CD14-positive monocyte (primary cell): ENCODE results near the gene LIPN. TPM values are rescaled to one million over a fixed set of nuclear protein-coding genes. Genes with fewer than 3 reads are reported as not detected.

Experiments used
- DNase-seq, 3 donors: peaks; one replicate each; pipeline ENCODE4 v3.0.0-alpha.2; 2011 to 2022
- H2AFZ ChIP-seq: 2 replicates; pipeline ENCODE4 v1.6.0; 2012; ENCODE audit warnings: mild to moderate bottlenecking, low read depth, low read length, inconsistent platforms; ENCODE audit not compliant: insufficient read depth, poor library complexity, severe bottlenecking
- H3K27ac ChIP-seq, 2 donors: 1 replicate in 1 of 2; 2 replicates in 1 of 2; pipeline ENCODE4 v1.5.1; 2012 to 2013; ENCODE audit warnings: low read length in 2 of 2, control low read depth in 1 of 2, inconsistent platforms in 1 of 2, low read depth in 1 of 2, mild to moderate bottlenecking in 1 of 2
- H3K27me3 ChIP-seq, 2 donors: one replicate each; pipeline versions ENCODE4 v1.6.0 to v1.6.1; 2011 to 2013; ENCODE audit warnings: low read length in 2 of 2; ENCODE audit not compliant: control insufficient read depth in 2 of 2, insufficient read depth in 2 of 2
- H3K36me3 ChIP-seq, 2 donors: replicated peaks in 1 of 2; 1 replicate in 1 of 2; 2 replicates in 1 of 2; pipeline versions ENCODE4 v1.5.1 to v1.6.1; 2012 to 2013; ENCODE audit warnings: low read length in 2 of 2, control low read depth in 1 of 2, inconsistent platforms in 1 of 2, mild to moderate bottlenecking in 1 of 2; ENCODE audit not compliant: insufficient read depth in 2 of 2, control insufficient read depth in 1 of 2
- H3K4me1 ChIP-seq, 2 donors: 1 replicate in 1 of 2; 2 replicates in 1 of 2; pipeline versions ENCODE4 v1.5.1 to v1.6.1; 2012 to 2013; ENCODE audit warnings: low read length in 2 of 2, control low read depth in 1 of 2, inconsistent platforms in 1 of 2, mild to moderate bottlenecking in 1 of 2, moderate library complexity in 1 of 2; ENCODE audit not compliant: insufficient read depth in 2 of 2, control insufficient read depth in 1 of 2
- H3K4me2 ChIP-seq: replicated peaks from 2 replicates; pipeline ENCODE3; 2012; ENCODE audit warnings: low read length, moderate library complexity, mild to moderate bottlenecking; ENCODE audit not compliant: poor library complexity, severe bottlenecking; ENCODE audit errors: extremely low read depth
- H3K4me3 ChIP-seq, 3 experiments: fragments of 200-600 bp in 1 of 3; sonication (generic) in 1 of 3; replicated peaks in 1 of 3; 1 replicate in 2 of 3; 2 replicates in 1 of 3; pipeline ENCODE4 v1.5.1; 2011 to 2013; ENCODE audit warnings: low read length in 3 of 3, mild to moderate bottlenecking in 3 of 3, control low read depth in 2 of 3, low read depth in 2 of 3, inconsistent platforms in 1 of 3, moderate library complexity in 1 of 3
- H3K79me2 ChIP-seq: 2 replicates; pipeline ENCODE4 v1.6.0; 2012; ENCODE audit warnings: mild to moderate bottlenecking, control low read depth, inconsistent platforms, low read length, moderate library complexity; ENCODE audit not compliant: insufficient read depth
- H3K9ac ChIP-seq: 2 replicates; pipeline ENCODE4 v1.6.0; 2017; ENCODE audit warnings: low read length, mild to moderate bottlenecking; ENCODE audit not compliant: insufficient read depth, poor library complexity, severe bottlenecking
- H3K9me3 ChIP-seq, 2 donors: replicated peaks in 1 of 2; 1 replicate in 1 of 2; 2 replicates in 1 of 2; pipeline versions ENCODE4 v1.5.1 to v1.6.1; 2012 to 2013; ENCODE audit warnings: low read length in 2 of 2, control low read depth in 1 of 2; ENCODE audit not compliant: control insufficient read depth in 1 of 2, insufficient read depth in 1 of 2
- H4K20me1 ChIP-seq: 2 replicates; pipeline ENCODE4 v1.6.0; 2012; ENCODE audit warnings: mild to moderate bottlenecking, low read length, control low read depth, moderate library complexity; ENCODE audit not compliant: insufficient read depth
- H3K27ac Mint-ChIP-seq, 7 donors: one replicate each; pipeline ENCODE4 v1.8.0; 2020; ENCODE audit warnings: mild to moderate bottlenecking in 7 of 7, mixed read lengths in 7 of 7, moderate library complexity in 6 of 7, inconsistent platforms in 2 of 7
- H3K27me3 Mint-ChIP-seq, 3 donors: one replicate each; pipeline ENCODE4 v1.8.0; 2021 to 2022; ENCODE audit warnings: low read depth in 3 of 3, mild to moderate bottlenecking in 3 of 3, mixed read lengths in 3 of 3, moderate library complexity in 3 of 3, inconsistent platforms in 1 of 3
- H3K36me3 Mint-ChIP-seq, 2 donors: one replicate each; pipeline ENCODE4 v1.8.0; 2020; ENCODE audit warnings: mixed read lengths in 2 of 2, inconsistent platforms in 1 of 2, mild to moderate bottlenecking in 1 of 2
- H3K4me1 Mint-ChIP-seq: one replicate; pipeline ENCODE4 v1.8.0; 2020; ENCODE audit warnings: mild to moderate bottlenecking, mixed read lengths
- H3K4me3 Mint-ChIP-seq, 2 donors: one replicate each; pipeline ENCODE4 v1.8.0; 2020; ENCODE audit warnings: mild to moderate bottlenecking in 2 of 2, mixed read lengths in 2 of 2, moderate library complexity in 1 of 2
- H3K9me3 Mint-ChIP-seq, 7 donors: one replicate each; pipeline ENCODE4 v1.8.0; 2020 to 2022; ENCODE audit warnings: mixed read lengths in 7 of 7, mild to moderate bottlenecking in 6 of 7, moderate library complexity in 6 of 7, inconsistent platforms in 2 of 7
- CTCF ChIP-seq: fragments of 200-600 bp; IDR thresholded peaks from one replicate; pipeline ENCODE4 v1.8.0; 2022; ENCODE audit warnings: antibody characterized with exemption, mild to moderate bottlenecking
- WGBS: methylation state at CpG from one replicate; pipeline ENCODE4 v1.1.5; 2013; ENCODE audit warnings: missing lambda C conversion rate; ENCODE audit not compliant: insufficient coverage; 5-methylcytosine and 5-hydroxymethylcytosine counted together
- intact Hi-C, 2 donors: fragments of 100-400 bp; cut with micrococcal nuclease; formaldehyde crosslinking; loops; one replicate each; pipeline versions ENCODE4 v1.15.0 to v1.15.1; 2023
- polyA plus RNA-seq, 3 donors: library from polyadenylated mRNA; depleted of rRNA in 1 of 3; unstranded in 2 of 3; stranded (reverse) in 1 of 3; fragments of 300-500 nt in 2 of 3; fragments of >200 nt in 1 of 3; fragmentation: Illumina TruSeq in 2 of 3; gene quantifications; 1 replicate in 2 of 3; 2 replicates in 1 of 3; pipeline ENCODE4 v1.2.3, GENCODE V29; 2012 to 2021

The LIPN gene
- polyA plus RNA-seq, 3 donors, result 8.9 to 12.9 (median 10.1) TPM

DNA sequence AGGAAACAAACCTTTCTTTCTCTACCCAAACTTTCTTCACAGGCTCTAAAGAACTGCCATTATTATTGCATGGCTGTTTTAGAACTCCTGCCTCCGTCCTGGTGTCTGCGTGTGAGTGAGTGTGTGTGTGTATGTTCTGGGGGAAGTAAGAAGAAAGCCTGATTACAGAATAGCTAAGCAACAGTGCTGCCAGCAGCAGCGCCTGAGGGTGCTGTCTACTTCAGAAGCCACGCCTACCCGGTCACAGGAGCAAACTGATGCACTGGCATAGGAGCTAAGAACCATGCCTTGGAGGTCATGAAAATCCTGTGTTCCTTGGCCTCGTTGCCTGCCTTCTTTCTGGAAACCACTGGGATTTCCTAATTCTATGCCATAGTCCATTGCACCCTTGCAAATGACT, 28.5 kb upstream of the LIPN start:
- Mint-ChIP-seq H3K27me3 (no peaks in the 10 kb centered on the region), H3K36me3 (no peaks in the 10 kb centered on the region), H3K4me1 (peaks cover 9% of the 10 kb centered on the region), H3K9me3 (peaks cover 0 to 2% (median 0%) of the 10 kb centered on the region in 7 donors), H3K27ac (peak overlapping the region in 3 of 7 donors; percentile 46 to 72 (median 57)), H3K4me3 (peak overlapping the region in 1 of 2 donors; percentile 74)
- intact Hi-C loops, result no loop called here
- Histone ChIP-seq H3K4me1 (peaks cover 2 to 6% of the 10 kb centered on the region in 2 donors), H3K4me2 (peak overlapping the region; percentile 2), H4K20me1 (no peaks in the 10 kb centered on the region), H3K9ac (no peak overlapping the region), H3K27ac (no peak overlapping the region), H2AFZ (no peak overlapping the region), H3K79me2 (no peaks in the 10 kb centered on the region), H3K4me3 (no peak overlapping the region), H3K27me3 (no peaks in the 10 kb centered on the region), H3K9me3 (no peaks in the 10 kb centered on the region), H3K36me3 (no peaks in the 10 kb centered on the region)
- 8% methylated on average over 3 of the region's 6 CpGs for WGBS
- peak; percentile 67 to 76 (median 72) for DNase-seq
- no peak for TF ChIP-seq CTCF

DNA sequence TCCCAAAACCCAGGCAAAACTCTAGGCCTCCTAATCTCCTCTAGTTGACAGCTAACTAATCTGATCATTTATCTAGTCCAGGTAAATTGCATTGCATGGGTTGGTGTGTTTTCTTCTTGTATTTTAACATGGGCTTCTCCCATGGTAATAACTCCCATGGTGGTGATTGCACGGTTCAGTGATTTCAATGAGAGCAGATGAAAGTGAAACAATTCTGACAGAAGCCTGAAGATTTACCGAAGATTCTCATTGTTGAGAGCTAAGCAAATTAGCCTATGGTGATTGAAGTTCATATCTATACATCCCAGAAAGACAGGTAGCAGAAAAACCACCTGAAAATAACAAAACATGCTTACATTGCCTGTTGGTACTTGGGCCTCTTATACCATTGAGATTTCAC, 26.6 kb upstream of the LIPN start:
- Histone ChIP-seq H3K4me2 (no peak overlapping the region), H3K4me3 (no peak overlapping the region), H3K27ac (no peak overlapping the region), H3K79me2 (no peaks in the 10 kb centered on the region), H3K9me3 (no peaks in the 10 kb centered on the region), H3K4me1 (peaks cover 0 to 6% of the 10 kb centered on the region in 2 donors), H3K27me3 (no peaks in the 10 kb centered on the region), H3K36me3 (no peaks in the 10 kb centered on the region), H4K20me1 (no peaks in the 10 kb centered on the region), H2AFZ (no peak overlapping the region), H3K9ac (no peak overlapping the region)
- no CpG with 5 or more reads among the region's 2 CpGs for WGBS
- intact Hi-C loops, result no loop called here
- Mint-ChIP-seq H3K27ac (no peak overlapping the region), H3K4me3 (no peak overlapping the region), H3K9me3 (no peaks in the 10 kb centered on the region), H3K27me3 (peaks cover 0 to 3% (median 2%) of the 10 kb centered on the region in 3 donors), H3K36me3 (no peaks in the 10 kb centered on the region), H3K4me1 (peaks cover 9% of the 10 kb centered on the region)
- TF ChIP-seq CTCF, result no peak
- DNase-seq, result no peak
